PC-9 (cell line): ENCODE data around the gene PRCP. TPM values are rescaled to one million over a fixed set of nuclear protein-coding genes. Genes with fewer than 3 reads are reported as not detected.
"Not testable (repeated sequence)": the region's sequence is repeated elsewhere in the genome, so short reads cannot be mapped to it uniquely, and the experiment has no call there.

Experiments used
- BruUV-seq: library from RNA; stranded (reverse); fragments of 400-500 nt; replicated peaks from 2 replicates; lab custom pipeline; 2021; lab: Mats Ljungman, UMichigan
- CTCF ChIA-PET: fragments of 300-600 bp; sonication (Branson Sonifier 250); formaldehyde crosslinking; loops from one replicate; lab custom pipeline; 2022; ENCODE audit warnings: antibody characterized with exemption; lab: Charles Lee
- POLR2A ChIA-PET: fragments of 300-600 bp; sonication (Branson Sonifier 250); formaldehyde crosslinking; loops from one replicate; lab custom pipeline; 2022; ENCODE audit warnings: antibody characterized with exemption; ENCODE audit not compliant: unreplicated experiment; lab: Charles Lee
- DNase-seq, 2 experiments: peaks; one replicate each; pipeline versions ENCODE4 v3.0.0 to v3.0.0-alpha.2; 2015 to 2022; ENCODE audit warnings: mixed read lengths in 1 of 2
- H2AFZ ChIP-seq: fragments of 200-600 bp; sonication (generic); 2 replicates; pipeline ENCODE4 v1.8.1; 2017; ENCODE audit warnings: antibody characterized with exemption
- H3F3A ChIP-seq: fragments of 200-600 bp; sonication (generic); 2 replicates; pipeline ENCODE4 v1.8.1; 2017; ENCODE audit warnings: antibody characterized with exemption, mild to moderate bottlenecking, low read depth; ENCODE audit not compliant: insufficient read depth
- H3K27ac ChIP-seq: fragments of 200-600 bp; sonication (generic); 2 replicates; pipeline ENCODE4 v1.6.1; 2016; ENCODE audit warnings: mixed run types
- H3K27me3 ChIP-seq: fragments of 200-600 bp; sonication (generic); 2 replicates; pipeline ENCODE4 v1.6.1; 2016; ENCODE audit warnings: low read depth, mixed run types; ENCODE audit not compliant: insufficient read depth
- H3K36me3 ChIP-seq: fragments of 200-600 bp; sonication (generic); 2 replicates; pipeline ENCODE4 v1.6.1; 2016; ENCODE audit warnings: low read depth, mixed run types
- H3K4me1 ChIP-seq: fragments of 200-600 bp; sonication (generic); replicated peaks from 2 replicates; pipeline ENCODE4 v1.6.1; 2016; ENCODE audit warnings: mixed run types; ENCODE audit not compliant: insufficient read depth
- H3K4me2 ChIP-seq: fragments of 200-600 bp; sonication (generic); 2 replicates; pipeline ENCODE4 v1.6.1; 2017; ENCODE audit warnings: mixed run types
- H3K4me3 ChIP-seq: fragments of 200-600 bp; sonication (generic); 2 replicates; pipeline ENCODE4 v1.6.1; 2016; ENCODE audit warnings: mixed run types
- H3K79me2 ChIP-seq: fragments of 200-600 bp; sonication (generic); 2 replicates; pipeline ENCODE4 v1.6.1; 2017; ENCODE audit warnings: low read depth, mixed run types
- H3K9me2 ChIP-seq: fragments of 200-600 bp; sonication (generic); 2 replicates; pipeline ENCODE4 v1.8.1; 2017; ENCODE audit warnings: mild to moderate bottlenecking; ENCODE audit not compliant: insufficient read depth
- H3K9me3 ChIP-seq: fragments of 200-600 bp; sonication (generic); 2 replicates; pipeline ENCODE4 v1.8.1; 2016; ENCODE audit warnings: low read depth; ENCODE audit not compliant: insufficient read depth
- H4K20me1 ChIP-seq: fragments of 200-600 bp; sonication (generic); 2 replicates; pipeline ENCODE4 v1.8.1; 2017; ENCODE audit not compliant: insufficient read depth
- EZH2 ChIP-seq: fragments of 200-600 bp; sonication (generic); IDR thresholded peaks from 2 replicates; pipeline ENCODE4 v1.8.0; 2017; ENCODE audit warnings: antibody characterized with exemption, low read depth
- intact Hi-C: fragments of 100-400 bp; cut with micrococcal nuclease; formaldehyde crosslinking; loops from one replicate; pipeline ENCODE4 v1.10.0; 2022; ENCODE audit not compliant: unreplicated experiment
- total RNA-seq: library from RNA; stranded (reverse); gene quantifications from 2 replicates; pipeline ENCODE4 v1.2.3, GENCODE V29; 2021
- TF ChIP-seq, protein P1 (sequence below): fragments of 200-600 bp; sonication (generic); conservative IDR thresholded peaks from 2 replicates; pipeline ENCODE4 v1.6.1; 2017; ENCODE audit warnings: mixed run types, antibody characterized with exemption, mild to moderate bottlenecking, moderate library complexity

The PRCP gene
- total RNA-seq, 1 experiment from 2014 or later: 42.7 TPM

DNA sequence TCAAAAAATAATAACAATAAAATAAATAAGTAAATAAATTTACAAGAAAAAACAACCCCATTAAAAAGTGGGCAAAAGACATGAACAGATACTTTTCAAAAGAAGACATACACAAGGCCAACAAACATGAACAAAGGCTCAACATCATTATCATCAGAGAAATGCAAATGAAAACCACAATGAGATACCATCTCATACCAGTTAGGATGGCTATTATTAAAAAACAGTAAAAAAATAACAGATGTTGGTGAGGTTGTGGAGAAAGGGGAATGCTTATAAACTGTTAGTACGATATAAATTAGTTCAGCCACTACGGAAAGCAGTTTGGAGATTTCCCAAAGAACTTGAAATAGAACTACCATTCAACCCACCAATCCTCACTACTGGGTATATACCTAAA is 44.6 kb downstream of the PRCP start:
- Histone ChIP-seq H4K20me1 (no peaks in the 10 kb centered on the region), H3K4me3 (no peak overlapping the region), H3K79me2 (no peaks in the 10 kb centered on the region), H3K27ac (no peak overlapping the region), H3K9me3 (no peaks in the 10 kb centered on the region), H2AFZ (no peak overlapping the region), H3K4me2 (no peak overlapping the region), H3K4me1 (peaks cover 35% of the 10 kb centered on the region), H3K9me2 (no peaks in the 10 kb centered on the region), H3K27me3 (no peaks in the 10 kb centered on the region), H3F3A (peaks cover 23% of the 10 kb centered on the region), H3K36me3 (no peaks in the 10 kb centered on the region)
- BruUV-seq: no TSS peak
- ChIA-PET POLR2A (no interaction called here), CTCF (interaction anchor here (0.6 kb wide), 2 partner anchors 325 to 349 kb away, joined by 3 read pairs; no protein-coding TSS in a partner anchor)
- intact Hi-C loops: no loop called here
- DNase-seq: no peak
- TF ChIP-seq EZH2: no peak
- TF ChIP-seq, protein P1, sequence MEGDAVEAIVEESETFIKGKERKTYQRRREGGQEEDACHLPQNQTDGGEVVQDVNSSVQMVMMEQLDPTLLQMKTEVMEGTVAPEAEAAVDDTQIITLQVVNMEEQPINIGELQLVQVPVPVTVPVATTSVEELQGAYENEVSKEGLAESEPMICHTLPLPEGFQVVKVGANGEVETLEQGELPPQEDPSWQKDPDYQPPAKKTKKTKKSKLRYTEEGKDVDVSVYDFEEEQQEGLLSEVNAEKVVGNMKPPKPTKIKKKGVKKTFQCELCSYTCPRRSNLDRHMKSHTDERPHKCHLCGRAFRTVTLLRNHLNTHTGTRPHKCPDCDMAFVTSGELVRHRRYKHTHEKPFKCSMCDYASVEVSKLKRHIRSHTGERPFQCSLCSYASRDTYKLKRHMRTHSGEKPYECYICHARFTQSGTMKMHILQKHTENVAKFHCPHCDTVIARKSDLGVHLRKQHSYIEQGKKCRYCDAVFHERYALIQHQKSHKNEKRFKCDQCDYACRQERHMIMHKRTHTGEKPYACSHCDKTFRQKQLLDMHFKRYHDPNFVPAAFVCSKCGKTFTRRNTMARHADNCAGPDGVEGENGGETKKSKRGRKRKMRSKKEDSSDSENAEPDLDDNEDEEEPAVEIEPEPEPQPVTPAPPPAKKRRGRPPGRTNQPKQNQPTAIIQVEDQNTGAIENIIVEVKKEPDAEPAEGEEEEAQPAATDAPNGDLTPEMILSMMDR: no peak

DNA sequence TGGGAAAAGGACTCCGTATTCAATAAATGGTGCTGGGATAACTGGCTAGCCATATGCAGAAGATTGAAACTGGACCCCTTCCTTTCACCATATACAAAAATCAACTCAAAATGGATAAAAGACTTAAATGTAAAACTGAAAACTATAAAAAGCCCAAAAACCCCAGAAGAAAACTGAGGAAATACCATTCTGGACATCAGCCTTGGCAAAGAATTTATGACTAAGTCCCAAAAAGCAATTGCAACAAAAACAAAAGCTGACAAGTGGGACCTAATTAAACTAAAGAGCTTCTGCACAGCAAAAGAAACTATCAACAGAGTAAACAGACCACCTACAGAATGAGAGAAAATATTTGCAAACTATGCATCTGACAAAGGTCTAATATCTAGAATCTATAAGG is 45.3 kb downstream of the PRCP start:
- Histone ChIP-seq H3F3A (peaks cover 23% of the 10 kb centered on the region), H3K4me1 (peaks cover 30% of the 10 kb centered on the region)
- BruUV-seq, H2AFZ ChIP-seq, CTCF ChIA-PET, H3K27ac ChIP-seq, intact Hi-C loops, H3K4me2 ChIP-seq, DNase-seq, H3K9me3 ChIP-seq, H3K79me2 ChIP-seq, H3K36me3 ChIP-seq, H3K9me2 ChIP-seq, POLR2A ChIA-PET, H4K20me1 ChIP-seq, H3K27me3 ChIP-seq, H3K4me3 ChIP-seq: not testable (repeated sequence)

DNA sequence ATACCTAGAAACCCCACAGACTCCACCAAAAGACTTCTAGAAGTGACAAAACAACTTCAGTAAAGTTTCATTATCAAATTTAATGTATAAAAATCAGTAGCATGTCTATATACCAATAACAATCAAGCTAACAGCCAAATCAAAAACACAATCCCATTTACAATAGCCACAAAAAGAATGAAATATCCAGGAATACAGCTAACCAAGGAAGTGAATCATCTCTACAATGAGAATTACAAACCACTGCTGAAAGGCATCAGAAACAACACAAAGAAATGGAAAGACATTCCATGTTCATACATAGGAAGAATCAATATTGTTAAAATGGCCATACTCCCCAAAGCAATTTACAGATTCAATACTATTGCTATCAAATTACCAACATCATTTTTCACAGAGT is 46.0 kb downstream of the PRCP start:
- Histone ChIP-seq H3K79me2 (no peaks in the 10 kb centered on the region), H3K4me3 (no peak overlapping the region), H3K4me1 (peaks cover 23% of the 10 kb centered on the region), H3K9me3 (no peaks in the 10 kb centered on the region), H3F3A (peaks cover 17% of the 10 kb centered on the region), H3K36me3 (no peaks in the 10 kb centered on the region), H3K27me3 (no peaks in the 10 kb centered on the region), H2AFZ (no peak overlapping the region), H4K20me1 (no peaks in the 10 kb centered on the region), H3K9me2 (no peaks in the 10 kb centered on the region), H3K4me2 (no peak overlapping the region), H3K27ac (no peak overlapping the region)
- DNase-seq: no peak
- TF ChIP-seq, protein P1: no peak
- no peak for TF ChIP-seq EZH2
- POLR2A ChIA-PET: no interaction called here
- intact Hi-C loops: no loop called here
- BruUV-seq: no TSS peak
- CTCF ChIA-PET: no interaction called here

DNA sequence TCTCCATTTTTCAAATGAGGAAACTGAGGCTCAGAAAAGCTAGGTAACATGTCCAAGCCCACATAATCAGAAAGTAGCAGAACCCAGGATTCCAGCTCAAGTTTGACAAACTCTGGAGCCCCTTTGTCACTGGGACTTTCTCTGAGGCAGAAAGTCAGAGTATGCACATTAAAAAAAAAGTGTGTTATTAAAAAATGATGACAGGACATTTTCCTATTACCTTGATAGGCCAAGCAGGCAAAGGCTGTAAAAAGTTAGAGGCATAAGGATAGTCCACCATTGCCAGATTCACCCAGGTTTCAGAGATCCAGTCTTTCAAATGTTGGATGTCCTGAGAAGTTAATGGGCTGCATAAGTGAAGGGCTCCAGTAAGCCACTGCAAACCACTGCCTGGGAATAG is 51.4 kb downstream of the PRCP start:
- Histone ChIP-seq H3K4me2 (no peak overlapping the region), H3K9me3 (no peaks in the 10 kb centered on the region), H3K4me1 (peaks cover 3% of the 10 kb centered on the region), H3K27ac (no peak overlapping the region), H3K36me3 (no peaks in the 10 kb centered on the region), H2AFZ (no peak overlapping the region), H3K27me3 (no peaks in the 10 kb centered on the region), H3K79me2 (no peaks in the 10 kb centered on the region), H3K4me3 (no peak overlapping the region), H3K9me2 (no peaks in the 10 kb centered on the region), H4K20me1 (no peaks in the 10 kb centered on the region), H3F3A (no peaks in the 10 kb centered on the region)
- no peak for DNase-seq
- no TSS peak for BruUV-seq
- intact Hi-C loops: no loop called here
- no peak for TF ChIP-seq EZH2
- TF ChIP-seq, protein P1: no peak
- ChIA-PET CTCF (no interaction called here), POLR2A (no interaction called here)
